H1 (cell line): Measurements from ENCODE around the gene IFI16. TPM values are rescaled to one million over a fixed set of nuclear protein-coding genes. Genes with fewer than 3 reads are reported as not detected.

Experiments
- CTCF ChIA-PET: fragments of 300-600 bp; sonication (Branson Sonifier 250); formaldehyde crosslinking; loops from one replicate; lab custom pipeline; 2021; ENCODE audit not compliant: partially characterized antibody; lab: Charles Lee
- POLR2A ChIA-PET: fragments of 300-600 bp; sonication (Branson Sonifier 250); formaldehyde crosslinking; loops from one replicate; lab custom pipeline; 2021; ENCODE audit warnings: inconsistent platforms; ENCODE audit not compliant: partially characterized antibody; lab: Charles Lee
- DNase-seq, 2 experiments: peaks; one replicate each; pipeline versions ENCODE4 v3.0.0 to v3.0.0-alpha.2; 2010 to 2022; ENCODE audit warnings: low spot score in 2 of 2, low read depth in 1 of 2, mixed read lengths in 1 of 2
- FAIRE-seq: peaks from 2 replicates; lab custom pipeline; 2011; peaks lifted over from hg19 to GRCh38; lab: Jason Lieb, UNC
- H2AFZ ChIP-seq: 2 replicates; pipeline ENCODE4 v1.8.1; 2012; ENCODE audit warnings: low read length, inconsistent platforms
- H2AK5ac ChIP-seq: 2 replicates; pipeline ENCODE4 v1.6.1; 2013; ENCODE audit warnings: low read depth, low read length
- H2BK120ac ChIP-seq: replicated peaks from 2 replicates; pipeline ENCODE3; 2013; ENCODE audit warnings: low read depth, low read length, inconsistent platforms
- H2BK12ac ChIP-seq: 2 replicates; pipeline ENCODE4 v1.6.1; 2013; ENCODE audit warnings: low read depth, low read length
- H2BK15ac ChIP-seq: 2 replicates; pipeline ENCODE4 v1.6.1; 2013; ENCODE audit warnings: low read length
- H2BK20ac ChIP-seq: 2 replicates; pipeline ENCODE4 v1.6.1; 2013; ENCODE audit warnings: low read length
- H2BK5ac ChIP-seq: 2 replicates; pipeline ENCODE4 v1.6.1; 2013; ENCODE audit warnings: low read depth, low read length
- H3K14ac ChIP-seq: 2 replicates; pipeline ENCODE4 v1.6.1; 2013; ENCODE audit warnings: inconsistent platforms; ENCODE audit not compliant: insufficient read length
- H3K18ac ChIP-seq: 2 replicates; pipeline ENCODE4 v1.6.1; 2013; ENCODE audit warnings: low read length; ENCODE audit errors: extremely low read depth
- H3K23ac ChIP-seq: 2 replicates; pipeline ENCODE4 v1.6.1; 2013; ENCODE audit warnings: inconsistent platforms; ENCODE audit not compliant: insufficient read length
- H3K23me2 ChIP-seq: 2 replicates; pipeline ENCODE4 v1.6.1; 2013; ENCODE audit warnings: low read depth, low read length
- H3K27ac ChIP-seq: 2 replicates; pipeline ENCODE4 v1.6.1; 2011; ENCODE audit warnings: low read depth, low read length, inconsistent platforms
- H3K27me3 ChIP-seq, 4 experiments: replicated peaks in 1 of 4; 1 replicate in 1 of 4; 2 replicates in 3 of 4; pipeline versions ENCODE4 v1.6.1 to v1.8.1; 2011 to 2013; ENCODE audit warnings: low read length in 3 of 4, mild to moderate bottlenecking in 3 of 4, inconsistent platforms in 2 of 4, mixed read lengths in 2 of 4, moderate library complexity in 1 of 4; ENCODE audit not compliant: control insufficient read depth in 3 of 4, insufficient read depth in 3 of 4; ENCODE audit errors: extremely low read depth in 1 of 4
- H3K36me3 ChIP-seq, 4 experiments: 2 replicates each; pipeline versions ENCODE4 v1.6.1 to v1.8.1; 2011 to 2013; ENCODE audit warnings: mild to moderate bottlenecking in 4 of 4, low read length in 3 of 4, moderate library complexity in 2 of 4, control low read depth in 1 of 4, inconsistent platforms in 1 of 4; ENCODE audit not compliant: insufficient read depth in 4 of 4, control insufficient read depth in 2 of 4
- H3K4ac ChIP-seq: replicated peaks from 2 replicates; pipeline ENCODE3; 2013; ENCODE audit warnings: low read length, low read depth, mixed read lengths, inconsistent platforms; ENCODE audit not compliant: insufficient read length
- H3K4me1 ChIP-seq, 4 experiments: replicated peaks in 1 of 4; 1 replicate in 1 of 4; 2 replicates in 3 of 4; pipeline versions ENCODE4 v1.6.1 to v1.8.1; 2011 to 2013; ENCODE audit warnings: low read length in 3 of 4, inconsistent platforms in 2 of 4, mixed read lengths in 1 of 4; ENCODE audit not compliant: insufficient read depth in 4 of 4, control insufficient read depth in 3 of 4
- H3K4me2 ChIP-seq, 2 experiments: 2 replicates each; pipeline versions ENCODE4 v1.6.1 to v1.8.1; 2011 to 2013; ENCODE audit warnings: low read depth in 2 of 2, low read length in 2 of 2, control low read depth in 1 of 2, inconsistent platforms in 1 of 2, mild to moderate bottlenecking in 1 of 2; ENCODE audit not compliant: insufficient read depth in 1 of 2
- H3K4me3 ChIP-seq, 4 experiments: fragments of 200-600, 300-600 bp in 1 of 4; sonication (generic), shearing (Covaris generic), sonication (Bioruptor Twin) in 1 of 4; 2 replicates each; pipeline versions ENCODE4 v1.5.1 to v1.8.1; 2011 to 2016; ENCODE audit warnings: low read length in 4 of 4, low read depth in 3 of 4, control low read depth in 2 of 4, inconsistent platforms in 2 of 4, mild to moderate bottlenecking in 2 of 4, mixed read lengths in 1 of 4, moderate library complexity in 1 of 4; ENCODE audit not compliant: insufficient read depth in 2 of 4; ENCODE audit errors: extremely low read depth in 1 of 4
- H3K56ac ChIP-seq: replicated peaks from 2 replicates; pipeline ENCODE3; 2013; ENCODE audit warnings: low read depth, mild to moderate bottlenecking, mixed read lengths, low read length, inconsistent platforms; ENCODE audit not compliant: insufficient read length
- H3K79me1 ChIP-seq: 2 replicates; pipeline ENCODE4 v1.6.1; 2013; ENCODE audit warnings: low read depth, low read length, control low read depth
- H3K79me2 ChIP-seq, 2 experiments: 2 replicates each; pipeline versions ENCODE4 v1.6.1 to v1.8.1; 2012 to 2013; ENCODE audit warnings: low read length in 2 of 2, mild to moderate bottlenecking in 2 of 2, inconsistent platforms in 1 of 2; ENCODE audit not compliant: insufficient read depth in 2 of 2, control insufficient read depth in 1 of 2
- H3K9ac ChIP-seq, 4 experiments: replicated peaks in 1 of 4; 1 replicate in 1 of 4; 2 replicates in 3 of 4; pipeline versions ENCODE4 v1.6.1 to v1.8.1; 2011 to 2013; ENCODE audit warnings: low read depth in 3 of 4, low read length in 3 of 4, control low read depth in 2 of 4, mild to moderate bottlenecking in 2 of 4, moderate library complexity in 2 of 4, inconsistent platforms in 1 of 4; ENCODE audit errors: extremely low read depth in 1 of 4
- H3K9me3 ChIP-seq, 2 experiments: 2 replicates each; pipeline versions ENCODE4 v1.6.1 to v1.8.1; 2012 to 2013; ENCODE audit warnings: mild to moderate bottlenecking in 2 of 2, moderate library complexity in 2 of 2, control low read depth in 1 of 2, inconsistent platforms in 1 of 2, low read depth in 1 of 2, low read length in 1 of 2, mixed read lengths in 1 of 2; ENCODE audit not compliant: insufficient read depth in 2 of 2
- H4K20me1 ChIP-seq, 2 experiments: replicated peaks in 1 of 2; 2 replicates each; pipeline versions ENCODE3 to v1.8.1; 2011 to 2013; ENCODE audit warnings: inconsistent platforms in 2 of 2, low read length in 2 of 2, mild to moderate bottlenecking in 1 of 2; ENCODE audit not compliant: insufficient read depth in 2 of 2, control insufficient read depth in 1 of 2
- H4K5ac ChIP-seq: 2 replicates; pipeline ENCODE4 v1.6.1; 2013; ENCODE audit warnings: low read length, low read depth, mixed read lengths, inconsistent platforms; ENCODE audit not compliant: insufficient read length
- H4K8ac ChIP-seq: 2 replicates; pipeline ENCODE4 v1.8.0; 2013; ENCODE audit warnings: mild to moderate bottlenecking, moderate library complexity, low read length, inconsistent platforms; ENCODE audit not compliant: insufficient read depth; ENCODE audit errors: extremely low read depth
- H4K91ac ChIP-seq: replicated peaks from 2 replicates; pipeline ENCODE3; 2013; ENCODE audit warnings: low read length, mixed read lengths, inconsistent platforms; ENCODE audit not compliant: insufficient read length
- ATF3 ChIP-seq: IDR thresholded peaks from 2 replicates; pipeline ENCODE4 v1.6.1; 2011; ENCODE audit warnings: low read depth, mild to moderate bottlenecking, low read length; ENCODE audit not compliant: insufficient read depth
- BACH1 ChIP-seq: IDR thresholded peaks from 2 replicates; pipeline ENCODE4 v1.6.1; 2012; ENCODE audit warnings: low read length, improper control_type of control experiment
- CBX8 ChIP-seq: fragments of 300-800, 300-1000 bp; sonication (generic); IDR thresholded peaks from 2 replicates; pipeline ENCODE4 v1.7.1; 2016; ENCODE audit warnings: low read depth, low read length, borderline replicate concordance
- CEBPB ChIP-seq: IDR thresholded peaks from 2 replicates; pipeline ENCODE4 v1.6.1; 2012; ENCODE audit warnings: low read depth, low read length
- CTCF ChIP-seq, 3 experiments: IDR thresholded peaks; 1 replicate in 2 of 3; 2 replicates in 1 of 3; pipeline versions ENCODE4 v1.5.1 to v1.6.1; 2011; ENCODE audit warnings: low read length in 3 of 3, mild to moderate bottlenecking in 3 of 3, inconsistent platforms in 2 of 3, low read depth in 1 of 3, moderate library complexity in 1 of 3; ENCODE audit not compliant: insufficient read depth in 1 of 3; ENCODE audit errors: control extremely low read depth in 1 of 3
- E2F6 ChIP-seq: IDR thresholded peaks from 2 replicates; pipeline ENCODE4 v1.6.1; 2012; ENCODE audit warnings: inconsistent platforms
- GTF2F1 ChIP-seq: IDR thresholded peaks from 2 replicates; pipeline ENCODE4 v1.6.1; 2012; ENCODE audit warnings: low read depth, low read length, improper control_type of control experiment, borderline replicate concordance
- JUND ChIP-seq: IDR thresholded peaks from 2 replicates; pipeline ENCODE4 v1.6.1; 2011; ENCODE audit warnings: mild to moderate bottlenecking, improper control_type of control experiment, low read length
- PHF8 ChIP-seq: fragments of 200-600 bp; sonication (generic); conservative IDR thresholded peaks from 2 replicates; pipeline ENCODE4 v1.7.1; 2012; ENCODE audit warnings: low read depth, mild to moderate bottlenecking, inconsistent platforms, low read length, moderate library complexity
- RFX5 ChIP-seq: IDR thresholded peaks from 2 replicates; pipeline ENCODE4 v1.6.1; 2011; ENCODE audit warnings: low read depth, low read length, improper control_type of control experiment, borderline replicate concordance
- WGBS, 2 experiments: shearing (Covaris generic) in 1 of 2; methylation state at CpG; one replicate each; pipeline versions ENCODE4 v1.1.6 to v1.1.7; 2013 to 2015; ENCODE audit warnings: low lambda C conversion rate in 2 of 2, mixed read lengths in 2 of 2, inconsistent platforms in 1 of 2, low coverage in 1 of 2, missing lambda C conversion rate in 1 of 2; ENCODE audit not compliant: insufficient replicate concordance in 2 of 2, insufficient coverage in 1 of 2, insufficient read length in 1 of 2; ENCODE audit errors: extremely low coverage in 1 of 2, missing lambda C conversion rate in 1 of 2; 5-methylcytosine and 5-hydroxymethylcytosine counted together
- polyA plus RNA-seq, 7 experiments: library from polyadenylated mRNA; depleted of rRNA in 3 of 7; stranded (reverse) in 5 of 7; unstranded in 2 of 7; fragments of >200 nt in 5 of 7; fragments of 200-250 nt in 2 of 7; gene quantifications; 1 replicate in 5 of 7; 2 replicates in 1 of 7; 4 replicates in 1 of 7; pipeline versions ENCODE4 v1.2.1 to v1.2.3, GENCODE V29; 2011 to 2013; ENCODE audit warnings: missing spikeins in 2 of 7, mixed read lengths in 2 of 7
- total RNA-seq: library from RNA; stranded (reverse); fragmentation: NEBNext Ultra II Directional; extraction: Animal tissue kit (Norgen Biotek cat#: 25700); gene quantifications from 2 replicates; pipeline ENCODE4 v1.2.1, GENCODE V29; 2021

IFI16 gene
- total and polyA plus RNA-seq, 2 of the 8 experiments (the other 6 are each of a cell fraction or from before 2014, with no cell fraction given), result 0.63 to 0.74 TPM

DNA sequence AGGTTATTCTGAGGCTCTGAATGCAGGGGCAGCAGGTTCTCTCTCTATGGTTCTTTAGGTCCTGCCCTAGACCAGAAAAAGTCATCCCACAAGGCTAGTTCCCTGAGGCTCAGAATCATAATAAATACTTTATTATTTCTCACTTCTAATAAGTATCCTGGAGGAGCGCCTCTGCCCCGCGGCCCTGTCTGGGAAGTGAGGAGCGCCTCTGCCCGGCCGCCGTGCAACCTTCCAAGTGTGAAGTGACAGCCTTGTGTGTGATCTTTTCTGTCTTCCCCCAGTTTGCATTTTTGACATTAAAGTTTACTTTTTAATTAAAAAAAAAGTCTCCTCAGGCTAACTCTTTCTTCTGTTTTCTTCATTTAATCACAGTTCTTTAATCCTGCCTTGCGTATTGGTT, 55.4 kb downstream of the IFI16 start:
- Histone ChIP-seq H4K8ac (no peak overlapping the region), H3K9ac (no peak overlapping the region), H2BK120ac (no peak overlapping the region), H4K20me1 (no peaks in the 10 kb centered on the region), H3K23me2 (no peaks in the 10 kb centered on the region), H2AK5ac (no peak overlapping the region), H3K27ac (no peak overlapping the region), H3K27me3 (no peaks in the 10 kb centered on the region), H4K91ac (no peak overlapping the region), H3K4ac (no peak overlapping the region), H3K9me3 (no peaks in the 10 kb centered on the region), H3K4me3 (no peak overlapping the region), H2BK12ac (no peak overlapping the region), H3K36me3 (no peaks in the 10 kb centered on the region), H2AFZ (no peak overlapping the region), H3K18ac (no peak overlapping the region), H2BK15ac (no peak overlapping the region), H2BK20ac (no peak overlapping the region), H2BK5ac (no peak overlapping the region), H3K14ac (no peak overlapping the region), H3K56ac (no peak overlapping the region), H4K5ac (no peak overlapping the region), H3K4me2 (no peak overlapping the region), H3K79me2 (no peaks in the 10 kb centered on the region), H3K79me1 (no peaks in the 10 kb centered on the region), H3K23ac (no peak overlapping the region), H3K4me1 (peaks cover 0 to 6% (median 0%) of the 10 kb centered on the region in 4 experiments; a peak in 1 of 7 replicates)
- ChIA-PET POLR2A (no interaction called here), CTCF (interaction anchor here (1.2 kb wide), 1 partner anchor 12 kb away, joined by 3 read pairs; no protein-coding TSS in a partner anchor)
- FAIRE-seq (no peak), DNase-seq (no peak)
- 99% methylated on average over 8 of the region's 8 CpGs; no CpG with 5 or more reads in 1 of the 2 experiments for WGBS, 2 experiments
- TF ChIP-seq GTF2F1, result no peak
- no peak for TF ChIP-seq RFX5
- TF ChIP-seq E2F6, result no peak
- TF ChIP-seq CBX8, result no peak
- no peak for TF ChIP-seq BACH1
- TF ChIP-seq ATF3, result no peak
- TF ChIP-seq CTCF (IDR thresholded peaks at IDR 0.05; ENCODE audit: control extremely low read depth in 1 of 3, insufficient read depth in 1 of 3, low read depth in 1 of 3, low read length in 3 of 3), result no peak
- no peak for TF ChIP-seq PHF8
- no peak for TF ChIP-seq JUND
- no peak for TF ChIP-seq CEBPB
